GM23338 (cell line): Measurements from ENCODE around the gene ARID1B. TPM values are rescaled to one million over a fixed set of nuclear protein-coding genes. Genes with fewer than 3 reads are reported as not detected.

Experiments used
- ATAC-seq: fragments of 200-7000 bp; cut with Tn5 transposase; 3 replicates; pipeline ENCODE4 v1.9.1; 2020
- DNase-seq: peaks from one replicate; pipeline ENCODE4 v3.0.0-alpha.2; 2015; ENCODE audit warnings: low spot score
- H2AFZ ChIP-seq: fragments of 200-600 bp; sonication (generic); 2 replicates; pipeline ENCODE4 v1.8.0; 2016; ENCODE audit warnings: antibody characterized with exemption, mild to moderate bottlenecking, moderate library complexity
- H3F3A ChIP-seq: fragments of 200-600 bp; sonication (generic); replicated peaks from 2 replicates; pipeline ENCODE4 v1.8.0; 2017; ENCODE audit warnings: antibody characterized with exemption, mixed run types, low read depth
- H3K27ac ChIP-seq: fragments of 200-600 bp; sonication (generic); 2 replicates; pipeline ENCODE4 v1.6.1; 2016; ENCODE audit warnings: low read depth
- H3K27me3 ChIP-seq: fragments of 200-600 bp; sonication (generic); 2 replicates; pipeline ENCODE4 v1.8.0; 2016; ENCODE audit warnings: mild to moderate bottlenecking, mixed run types, moderate library complexity; ENCODE audit not compliant: insufficient read depth
- H3K36me3 ChIP-seq: fragments of 200-600 bp; sonication (generic); 2 replicates; pipeline ENCODE4 v1.8.0; 2016; ENCODE audit warnings: mild to moderate bottlenecking; ENCODE audit not compliant: insufficient read depth
- H3K4me1 ChIP-seq: fragments of 200-600 bp; sonication (generic); 2 replicates; pipeline ENCODE4 v1.8.0; 2016; ENCODE audit warnings: mild to moderate bottlenecking, moderate library complexity; ENCODE audit not compliant: insufficient read depth
- H3K4me2 ChIP-seq: fragments of 200-600 bp; sonication (generic); 2 replicates; pipeline ENCODE4 v1.7.1; 2017; ENCODE audit warnings: mixed run types
- H3K4me3 ChIP-seq: fragments of 200-600 bp; sonication (generic); 2 replicates; pipeline ENCODE4 v1.6.1; 2016; ENCODE audit warnings: mixed run types
- H3K79me2 ChIP-seq: fragments of 200-600 bp; sonication (generic); replicated peaks from 2 replicates; pipeline ENCODE4 v1.8.0; 2017; ENCODE audit warnings: mild to moderate bottlenecking; ENCODE audit not compliant: insufficient read depth
- H3K9me2 ChIP-seq: fragments of 200-600 bp; sonication (generic); 2 replicates; pipeline ENCODE4 v1.8.0; 2017; ENCODE audit not compliant: insufficient read depth
- H4K20me1 ChIP-seq: fragments of 200-600 bp; sonication (generic); replicated peaks from 2 replicates; pipeline ENCODE4 v1.8.0; 2017; ENCODE audit warnings: mild to moderate bottlenecking; ENCODE audit not compliant: insufficient read depth
- H3K27ac Mint-ChIP-seq: 2 replicates; pipeline ENCODE4 v1.8.0; 2020; ENCODE audit warnings: inconsistent platforms, mild to moderate bottlenecking, moderate library complexity, mixed read lengths
- H3K27me3 Mint-ChIP-seq: 3 replicates; pipeline ENCODE4 v1.8.0; 2022; ENCODE audit warnings: low read depth, mild to moderate bottlenecking, moderate library complexity, mixed read lengths, inconsistent platforms; ENCODE audit not compliant: insufficient read depth, poor library complexity
- H3K36me3 Mint-ChIP-seq: 3 replicates; pipeline ENCODE4 v1.8.0; 2021; ENCODE audit warnings: low read depth, mild to moderate bottlenecking, inconsistent platforms, moderate library complexity, mixed read lengths
- H3K4me1 Mint-ChIP-seq: 3 replicates; pipeline ENCODE4 v1.8.0; 2020; ENCODE audit warnings: mild to moderate bottlenecking, inconsistent platforms, mixed read lengths
- H3K4me3 Mint-ChIP-seq: 3 replicates; pipeline ENCODE4 v1.8.0; 2021; ENCODE audit warnings: moderate library complexity, mild to moderate bottlenecking, inconsistent platforms, mixed read lengths
- H3K9me3 Mint-ChIP-seq: 3 replicates; pipeline ENCODE4 v1.8.0; 2020; ENCODE audit warnings: moderate library complexity, mild to moderate bottlenecking, inconsistent platforms, mixed read lengths
- CREB1 ChIP-seq: fragments of 250-450 bp; sonication (Bioruptor Pico); IDR thresholded peaks from 2 replicates; pipeline ENCODE4 v1.5.0; 2020; ENCODE audit warnings: low read depth, mild to moderate bottlenecking, moderate library complexity
- EZH2 ChIP-seq: fragments of 200-600 bp; sonication (generic); IDR thresholded peaks from one replicate; pipeline ENCODE4 v1.8.0; 2017; ENCODE audit warnings: antibody characterized with exemption, mild to moderate bottlenecking, low read depth; ENCODE audit not compliant: unreplicated experiment
- JUNB ChIP-seq: IDR thresholded peaks from one replicate; pipeline ENCODE4 v1.6.1; 2016; ENCODE audit warnings: antibody characterized with exemption; ENCODE audit not compliant: unreplicated experiment
- STAT1 ChIP-seq: IDR thresholded peaks from one replicate; pipeline ENCODE4 v1.6.1; 2016; ENCODE audit warnings: antibody characterized with exemption; ENCODE audit not compliant: unreplicated experiment
- ZNF114 ChIP-seq: fragments of 250-450 bp; sonication (Bioruptor Pico); IDR thresholded peaks from 2 replicates; pipeline ENCODE4 v1.5.0; 2020; ENCODE audit warnings: mild to moderate bottlenecking, moderate library complexity
- ZNF331 ChIP-seq: fragments of 250-450 bp; sonication (Bioruptor Pico); IDR thresholded peaks from 2 replicates; pipeline ENCODE4 v1.5.0; 2020; ENCODE audit warnings: low read depth, mild to moderate bottlenecking, moderate library complexity
- polyA plus RNA-seq: library from polyadenylated mRNA; unstranded; fragments of >200 nt; fragmentation: Nextera tagmentation; extraction: Ambion mirVana; gene quantifications from 2 replicates; pipeline ENCODE4 v1.2.1, GENCODE V29; 2016
- total RNA-seq: library from RNA; depleted of rRNA; stranded (reverse); fragments of >200 nt; shearing (Covaris generic); gene quantifications from 2 replicates; pipeline ENCODE4 v1.2.3, GENCODE V29; 2014
- TF ChIP-seq, protein P1 (sequence below): fragments of 250-450 bp; sonication (Bioruptor Pico); IDR thresholded peaks from 2 replicates; pipeline ENCODE4 v1.5.0; 2020; ENCODE audit warnings: mild to moderate bottlenecking, moderate library complexity
- TF ChIP-seq, protein P2 (sequence below): IDR thresholded peaks from 2 replicates; pipeline ENCODE4 v1.6.1; 2016; ENCODE audit warnings: antibody characterized with exemption

Gene ARID1B
- total and polyA plus RNA-seq, 2 experiments from 2014 or later = 59.3 to 72.2 TPM

DNA sequence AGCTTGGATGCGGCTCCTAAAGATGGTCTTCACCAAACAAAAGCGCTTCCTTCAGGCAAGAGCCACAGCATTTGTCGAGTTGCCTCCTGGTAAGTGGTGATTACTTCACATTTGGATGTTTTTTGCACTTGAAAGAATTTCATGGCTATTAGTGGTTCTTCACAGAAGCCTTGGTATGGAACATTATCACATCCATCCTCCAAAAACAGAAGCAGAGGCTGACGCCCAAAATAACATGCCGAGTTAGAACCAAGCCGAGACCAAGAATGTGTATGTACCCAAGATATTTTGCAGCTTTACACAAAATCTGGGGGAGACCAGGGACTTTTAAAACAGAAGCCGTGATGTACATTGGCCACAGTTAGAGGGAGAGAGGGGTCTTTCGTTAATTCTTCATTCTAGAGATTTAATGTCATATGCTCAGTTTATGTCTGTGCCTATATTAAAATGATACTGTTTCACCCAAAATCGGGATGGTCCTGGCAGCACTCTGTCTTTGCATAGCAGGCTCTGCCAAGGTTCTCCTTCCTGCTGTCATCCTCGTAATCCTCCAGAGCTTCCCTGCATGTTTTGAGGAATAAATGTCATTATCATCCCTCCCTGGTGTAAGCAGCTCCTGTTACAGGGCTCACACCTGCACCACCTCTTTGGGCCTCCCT, 436.9 kb downstream of the ARID1B start (continued):
- TF ChIP-seq, protein P1, sequence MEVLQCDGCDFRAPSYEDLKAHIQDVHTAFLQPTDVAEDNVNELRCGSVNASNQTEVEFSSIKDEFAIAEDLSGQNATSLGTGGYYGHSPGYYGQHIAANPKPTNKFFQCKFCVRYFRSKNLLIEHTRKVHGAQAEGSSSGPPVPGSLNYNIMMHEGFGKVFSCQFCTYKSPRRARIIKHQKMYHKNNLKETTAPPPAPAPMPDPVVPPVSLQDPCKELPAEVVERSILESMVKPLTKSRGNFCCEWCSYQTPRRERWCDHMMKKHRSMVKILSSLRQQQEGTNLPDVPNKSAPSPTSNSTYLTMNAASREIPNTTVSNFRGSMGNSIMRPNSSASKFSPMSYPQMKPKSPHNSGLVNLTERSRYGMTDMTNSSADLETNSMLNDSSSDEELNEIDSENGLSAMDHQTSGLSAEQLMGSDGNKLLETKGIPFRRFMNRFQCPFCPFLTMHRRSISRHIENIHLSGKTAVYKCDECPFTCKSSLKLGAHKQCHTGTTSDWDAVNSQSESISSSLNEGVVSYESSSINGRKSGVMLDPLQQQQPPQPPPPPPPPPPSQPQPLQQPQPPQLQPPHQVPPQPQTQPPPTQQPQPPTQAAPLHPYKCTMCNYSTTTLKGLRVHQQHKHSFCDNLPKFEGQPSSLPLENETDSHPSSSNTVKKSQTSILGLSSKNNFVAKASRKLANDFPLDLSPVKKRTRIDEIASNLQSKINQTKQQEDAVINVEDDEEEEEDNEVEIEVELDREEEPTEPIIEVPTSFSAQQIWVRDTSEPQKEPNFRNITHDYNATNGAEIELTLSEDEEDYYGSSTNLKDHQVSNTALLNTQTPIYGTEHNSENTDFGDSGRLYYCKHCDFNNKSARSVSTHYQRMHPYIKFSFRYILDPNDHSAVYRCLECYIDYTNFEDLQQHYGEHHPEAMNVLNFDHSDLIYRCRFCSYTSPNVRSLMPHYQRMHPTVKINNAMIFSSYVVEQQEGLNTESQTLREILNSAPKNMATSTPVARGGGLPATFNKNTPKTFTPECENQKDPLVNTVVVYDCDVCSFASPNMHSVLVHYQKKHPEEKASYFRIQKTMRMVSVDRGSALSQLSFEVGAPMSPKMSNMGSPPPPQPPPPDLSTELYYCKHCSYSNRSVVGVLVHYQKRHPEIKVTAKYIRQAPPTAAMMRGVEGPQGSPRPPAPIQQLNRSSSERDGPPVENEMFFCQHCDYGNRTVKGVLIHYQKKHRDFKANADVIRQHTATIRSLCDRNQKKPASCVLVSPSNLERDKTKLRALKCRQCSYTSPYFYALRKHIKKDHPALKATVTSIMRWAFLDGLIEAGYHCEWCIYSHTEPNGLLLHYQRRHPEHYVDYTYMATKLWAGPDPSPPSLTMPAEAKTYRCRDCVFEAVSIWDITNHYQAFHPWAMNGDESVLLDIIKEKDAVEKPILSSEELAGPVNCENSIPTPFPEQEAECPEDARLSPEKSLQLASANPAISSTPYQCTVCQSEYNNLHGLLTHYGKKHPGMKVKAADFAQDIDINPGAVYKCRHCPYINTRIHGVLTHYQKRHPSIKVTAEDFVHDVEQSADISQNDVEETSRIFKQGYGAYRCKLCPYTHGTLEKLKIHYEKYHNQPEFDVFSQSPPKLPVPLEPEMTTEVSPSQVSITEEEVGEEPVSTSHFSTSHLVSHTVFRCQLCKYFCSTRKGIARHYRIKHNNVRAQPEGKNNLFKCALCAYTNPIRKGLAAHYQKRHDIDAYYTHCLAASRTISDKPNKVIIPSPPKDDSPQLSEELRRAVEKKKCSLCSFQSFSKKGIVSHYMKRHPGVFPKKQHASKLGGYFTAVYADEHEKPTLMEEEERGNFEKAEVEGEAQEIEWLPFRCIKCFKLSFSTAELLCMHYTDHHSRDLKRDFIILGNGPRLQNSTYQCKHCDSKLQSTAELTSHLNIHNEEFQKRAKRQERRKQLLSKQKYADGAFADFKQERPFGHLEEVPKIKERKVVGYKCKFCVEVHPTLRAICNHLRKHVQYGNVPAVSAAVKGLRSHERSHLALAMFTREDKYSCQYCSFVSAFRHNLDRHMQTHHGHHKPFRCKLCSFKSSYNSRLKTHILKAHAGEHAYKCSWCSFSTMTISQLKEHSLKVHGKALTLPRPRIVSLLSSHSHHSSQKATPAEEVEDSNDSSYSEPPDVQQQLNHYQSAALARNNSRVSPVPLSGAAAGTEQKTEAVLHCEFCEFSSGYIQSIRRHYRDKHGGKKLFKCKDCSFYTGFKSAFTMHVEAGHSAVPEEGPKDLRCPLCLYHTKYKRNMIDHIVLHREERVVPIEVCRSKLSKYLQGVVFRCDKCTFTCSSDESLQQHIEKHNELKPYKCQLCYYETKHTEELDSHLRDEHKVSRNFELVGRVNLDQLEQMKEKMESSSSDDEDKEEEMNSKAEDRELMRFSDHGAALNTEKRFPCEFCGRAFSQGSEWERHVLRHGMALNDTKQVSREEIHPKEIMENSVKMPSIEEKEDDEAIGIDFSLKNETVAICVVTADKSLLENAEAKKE (CRISPR knock-in tag) = no peak
- TF ChIP-seq ZNF114 (CRISPR knock-in tag) (no peak), STAT1 (no peak)

DNA sequence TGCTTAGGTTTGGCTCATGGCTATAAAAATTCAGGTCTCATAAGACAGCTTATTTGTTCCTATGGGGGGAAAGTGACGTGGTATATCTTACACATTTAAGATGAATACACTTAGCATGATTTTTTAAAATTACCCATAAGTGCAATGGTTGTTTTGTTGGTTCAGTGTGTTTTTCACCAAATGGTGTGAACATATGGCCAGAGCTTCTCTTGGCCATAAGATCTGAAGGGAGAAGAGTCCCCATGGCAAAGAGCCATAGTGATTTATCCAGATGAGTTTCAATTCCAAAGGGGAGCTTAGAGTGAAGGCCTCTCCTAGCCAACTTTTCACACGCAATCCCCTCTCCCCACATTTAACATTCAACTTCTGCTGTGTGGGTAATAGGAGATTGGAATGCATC, 438.5 kb downstream of the ARID1B start:
- Histone ChIP-seq H3F3A (no peaks in the 10 kb centered on the region), H2AFZ (no peak overlapping the region), H3K36me3 (no peaks in the 10 kb centered on the region), H4K20me1 (no peaks in the 10 kb centered on the region), H3K4me1 (no peaks in the 10 kb centered on the region), H3K9me2 (peaks cover 2% of the 10 kb centered on the region; the same call in 1 of the 2 replicates), H3K4me2 (no peak overlapping the region), H3K27ac (no peak overlapping the region), H3K79me2 (no peaks in the 10 kb centered on the region), H3K4me3 (no peak overlapping the region), H3K27me3 (no peaks in the 10 kb centered on the region)
- Mint-ChIP-seq H3K9me3 (no peaks in the 10 kb centered on the region), H3K36me3 (no peaks in the 10 kb centered on the region; the same call in 2 of the 3 replicates), H3K27me3 (peaks cover 2% of the 10 kb centered on the region), H3K4me3 (no peak overlapping the region), H3K4me1 (peaks cover 10% of the 10 kb centered on the region), H3K27ac (no peak overlapping the region)
- ATAC-seq (no peak), DNase-seq (no peak)
- no peak for TF ChIP-seq EZH2
- no peak for TF ChIP-seq CREB1 (CRISPR knock-in tag)
- TF ChIP-seq STAT1 = no peak
- TF ChIP-seq, protein P2, sequence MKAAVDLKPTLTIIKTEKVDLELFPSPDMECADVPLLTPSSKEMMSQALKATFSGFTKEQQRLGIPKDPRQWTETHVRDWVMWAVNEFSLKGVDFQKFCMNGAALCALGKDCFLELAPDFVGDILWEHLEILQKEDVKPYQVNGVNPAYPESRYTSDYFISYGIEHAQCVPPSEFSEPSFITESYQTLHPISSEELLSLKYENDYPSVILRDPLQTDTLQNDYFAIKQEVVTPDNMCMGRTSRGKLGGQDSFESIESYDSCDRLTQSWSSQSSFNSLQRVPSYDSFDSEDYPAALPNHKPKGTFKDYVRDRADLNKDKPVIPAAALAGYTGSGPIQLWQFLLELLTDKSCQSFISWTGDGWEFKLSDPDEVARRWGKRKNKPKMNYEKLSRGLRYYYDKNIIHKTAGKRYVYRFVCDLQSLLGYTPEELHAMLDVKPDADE = no peak
- TF ChIP-seq ZNF331 (CRISPR knock-in tag) = no peak
- TF ChIP-seq JUNB = no peak
- TF ChIP-seq, protein P1 (CRISPR knock-in tag) = no peak
- no peak for TF ChIP-seq ZNF114 (CRISPR knock-in tag)
